Right cardiac atrium (tissue), 5 donors: ENCODE data around the gene PROX2. TPM values are rescaled to one million over a fixed set of nuclear protein-coding genes. Genes with fewer than 3 reads are reported as not detected.
A peak's percentile ranks its signal among the peaks of the same experiment; 100 is the strongest.

ENCODE experiments used
- ATAC-seq, 2 donors: fragments of 200-7000 bp; cut with Tn5 transposase; one replicate each; pipeline versions ENCODE4 v1.8.0 to v1.9.1; 2020; ENCODE audit warnings: moderate library complexity in 2 of 2, mild to moderate bottlenecking in 1 of 2
- DNase-seq, 3 donors: peaks; one replicate each; pipeline ENCODE4 v3.0.0-alpha.2; 2020
- H3K27ac ChIP-seq: one replicate; pipeline ENCODE4 v1.5.1; 2013; ENCODE audit warnings: mild to moderate bottlenecking, low read length, control low read depth, moderate library complexity
- H3K27me3 ChIP-seq: one replicate; pipeline ENCODE4 v1.6.1; 2013; ENCODE audit not compliant: control insufficient read depth, insufficient read depth
- H3K4me1 ChIP-seq: one replicate; pipeline ENCODE4 v1.6.1; 2013; ENCODE audit warnings: low read length; ENCODE audit not compliant: control insufficient read depth, insufficient read depth
- H3K4me3 ChIP-seq: one replicate; pipeline ENCODE4 v1.5.1; 2013; ENCODE audit warnings: low read length, control low read depth
- H3K9me3 ChIP-seq: one replicate; pipeline ENCODE4 v1.6.1; 2013; ENCODE audit warnings: low read length; ENCODE audit not compliant: control insufficient read depth
- WGBS: extraction: QIAGEN DNeasy Blood & Tissue Kit; methylation state at CpG from one replicate; pipeline ENCODE4 v1.1.7; 2013; 5-methylcytosine and 5-hydroxymethylcytosine counted together
- intact Hi-C, 4 donors: fragments of 100-400 bp; cut with DNase I; formaldehyde crosslinking; loops; one replicate each; pipeline versions ENCODE4 v1.11.0 to v1.14.0; 2022 to 2023
- long read RNA-seq, 4 donors: library from polyadenylated mRNA; unstranded; transcript quantifications; one replicate each; pipeline ENCODE4 v2.0.0, GENCODE V29; 2020 to 2021
- polyA plus RNA-seq: library from polyadenylated mRNA; stranded (reverse); fragments of 200-250 nt; gene quantifications from one replicate; pipeline ENCODE4 v1.2.3, GENCODE V29; 2013
- total RNA-seq, 4 donors: library from RNA; stranded (reverse); fragmentation: NEBNext Ultra II Directional; extraction: Animal tissue kit (Norgen Biotek cat#: 25700); gene quantifications; one replicate each; pipeline ENCODE4 v1.2.1, GENCODE V29; 2021
- donor health status: healthy with polysubstance abuse.
- donor health status: DM: no; HTN: yes; CAD: no.
- donor health status: DM: no; HTN: no; CAD: no.
- donor health status: DM: no; HTN: yes; CAD: no; lungs with severe emphysema.
- donor health status: DM: yes; HTN: yes; CAD: no.

Gene PROX2
- not detected for total RNA-seq
- polyA plus RNA-seq, result not detected
- long read RNA-seq, donor 1, partial matches to known transcripts, result 0 of 1 reads
- long read RNA-seq, donor 1, other reads (novel, unspliced or antisense), result 1 of 1 reads
- long read RNA-seq, donor 2, result 0 reads
- long read RNA-seq, donor 3, result 0 reads
- long read RNA-seq, donor 4, partial matches to known transcripts, result 0 of 1 reads
- long read RNA-seq, donor 4, other reads (novel, unspliced or antisense), result 1 of 1 reads

GRCh38 chr14:74875941-74876913, at the start of gene PROX2:
Gene PROX2, minus strand, starts transcription at chr14:74876145. Its CDS starts 12,311 bp downstream, at chr14:74863834.
- ATAC-seq (peak in 1 of 2 donors; percentile 18), DNase-seq (no peak)
- H3K27ac ChIP-seq, result no peak within 1 kb of the TSS
- 47% methylated on average over 13 of the region's 13 CpGs for WGBS
- H3K9me3 ChIP-seq, result no peaks in the 10 kb centered on the region
- no peak within 1 kb of the TSS for H3K4me3 ChIP-seq
- intact Hi-C loops, result no loop called here
- no peaks in the 10 kb centered on the region for H3K27me3 ChIP-seq
- no peaks in the 10 kb centered on the region for H3K4me1 ChIP-seq

- no peaks in the 10 kb centered on the region for H3K27me3 ChIP-seq
- H3K27ac ChIP-seq, result no peak overlapping the region
- WGBS, result 86% methylated on average over 11 of the region's 11 CpGs
- no peak for ATAC-seq
- peak in 1 of 3 donors; percentile 42 for DNase-seq
- no peaks in the 10 kb centered on the region for H3K4me1 ChIP-seq
- H3K9me3 ChIP-seq, result no peaks in the 10 kb centered on the region
- H3K4me3 ChIP-seq, result no peak overlapping the region
- intact Hi-C loops, result no loop called here
Observed at GRCh38 chr14:74924061-74924460, 48.1 kb upstream of the PROX2 start.

GRCh38 chr14:74922752-74923401, 46.9 kb upstream of the PROX2 start, which contains the start of gene RPS6KL1:
Gene RPS6KL1, minus strand, starts transcription at chr14:74923260. Its CDS starts 1,719 bp downstream, at chr14:74921541.
- Histone ChIP-seq H3K27ac (peak within 1 kb of the TSS; percentile 5), H3K9me3 (no peaks in the 10 kb centered on the region), H3K4me3 (peak within 1 kb of the TSS; percentile 49), H3K4me1 (no peaks in the 10 kb centered on the region), H3K27me3 (no peaks in the 10 kb centered on the region)
- WGBS, result 6% methylated on average over 51 of the region's 51 CpGs
- intact Hi-C loops, result no loop called here
- ATAC-seq (peak; percentile 95 to 97), DNase-seq (peak; percentile 85 to 95 (median 91))

- intact Hi-C loops, result no loop called here
- H3K4me3 ChIP-seq, result peak overlapping the region; percentile 49
- no peaks in the 10 kb centered on the region for H3K9me3 ChIP-seq
- peaks cover 6% of the 10 kb centered on the region for H3K4me1 ChIP-seq
- ATAC-seq (no peak), DNase-seq (no peak)
- 80% methylated on average over 19 of the region's 19 CpGs for WGBS
- no peak overlapping the region for H3K27ac ChIP-seq
- H3K27me3 ChIP-seq, result no peaks in the 10 kb centered on the region
Observed at GRCh38 chr14:74921987-74922751, 46.2 kb upstream of the PROX2 start.

- intact Hi-C loops, result no loop called here
- H3K27ac ChIP-seq, result no peak overlapping the region
- H3K9me3 ChIP-seq, result no peaks in the 10 kb centered on the region
- WGBS, result 94% methylated on average over 19 of the region's 19 CpGs
- ATAC-seq (no peak), DNase-seq (no peak)
- peaks cover 10% of the 10 kb centered on the region for H3K4me1 ChIP-seq
- no peak overlapping the region for H3K4me3 ChIP-seq
- no peaks in the 10 kb centered on the region for H3K27me3 ChIP-seq
Observed at GRCh38 chr14:74921053-74921620, 45.2 kb upstream of the PROX2 start.

- intact Hi-C loops, result no loop called here
- no peaks in the 10 kb centered on the region for H3K27me3 ChIP-seq
- no peaks in the 10 kb centered on the region for H3K9me3 ChIP-seq
- peak in 1 of 3 donors; percentile 46 for DNase-seq
- H3K27ac ChIP-seq, result no peak overlapping the region
- no peak overlapping the region for H3K4me3 ChIP-seq
- 90% methylated on average over 4 of the region's 4 CpGs for WGBS
- ATAC-seq, result no peak
- peaks cover 14% of the 10 kb centered on the region for H3K4me1 ChIP-seq
Observed at GRCh38 chr14:74920281-74920680, 44.3 kb upstream of the PROX2 start.

- Histone ChIP-seq H3K27ac (no peak overlapping the region), H3K4me3 (no peak overlapping the region), H3K9me3 (no peaks in the 10 kb centered on the region), H3K4me1 (peaks cover 14% of the 10 kb centered on the region), H3K27me3 (no peaks in the 10 kb centered on the region)
- DNase-seq (no peak), ATAC-seq (no peak)
- intact Hi-C loops, result loop anchor here in 1 of 4 donors (10.0 kb wide), 1 partner anchor 175 kb away; no protein-coding TSS in a partner anchor
- WGBS, result 88% methylated on average over 22 of the region's 22 CpGs
Observed at GRCh38 chr14:74919421-74920165, 43.6 kb upstream of the PROX2 start.

- Histone ChIP-seq H3K27me3 (no peaks in the 10 kb centered on the region), H3K27ac (no peak overlapping the region), H3K9me3 (no peaks in the 10 kb centered on the region), H3K4me3 (no peak overlapping the region), H3K4me1 (peaks cover 16% of the 10 kb centered on the region)
- DNase-seq (peak in 1 of 3 donors; percentile 56), ATAC-seq (no peak)
- intact Hi-C loops, result loop anchor here in 1 of 4 donors (10.0 kb wide), 1 partner anchor 176 kb away; no protein-coding TSS in a partner anchor
- WGBS, result 96% methylated on average over 9 of the region's 9 CpGs
Observed at GRCh38 chr14:74918380-74918779, 42.4 kb upstream of the PROX2 start.

GRCh38 chr14:74917646-74918081, 41.7 kb upstream of the PROX2 start:
- peak; percentile 79 to 93 (median 93) for DNase-seq
- Histone ChIP-seq H3K27me3 (no peaks in the 10 kb centered on the region), H3K27ac (peak overlapping the region; percentile 63), H3K4me3 (no peak overlapping the region), H3K9me3 (no peaks in the 10 kb centered on the region), H3K4me1 (peaks cover 16% of the 10 kb centered on the region)
- intact Hi-C loops, result loop anchor here in 1 of 4 donors (10.0 kb wide), 1 partner anchor 177 kb away; no protein-coding TSS in a partner anchor
- peak; percentile 67 to 79 for ATAC-seq
- 12% methylated on average over 13 of the region's 13 CpGs for WGBS
